GM06990 (cell line): ENCODE results near the gene CAPN3.

Source experiments
- DNase-seq: peaks from one replicate; pipeline ENCODE4 v3.0.0-alpha.2; 2011; ENCODE audit not compliant: insufficient read length; ENCODE audit errors: extremely low read depth
- H3K27me3 ChIP-seq: replicated peaks from 2 replicates; pipeline ENCODE4 v1.6.0; 2011; ENCODE audit warnings: low read length; ENCODE audit not compliant: control insufficient read depth, insufficient read depth
- H3K36me3 ChIP-seq: 2 replicates; pipeline ENCODE4 v1.5.1; 2011; ENCODE audit warnings: low read length; ENCODE audit not compliant: control insufficient read depth, insufficient read depth
- H3K4me3 ChIP-seq: replicated peaks from 2 replicates; pipeline ENCODE4 v1.5.1; 2011; ENCODE audit warnings: low read depth, mild to moderate bottlenecking, control low read depth, low read length
- CTCF ChIP-seq: IDR thresholded peaks from 2 replicates; pipeline ENCODE4 v1.5.1; 2011; ENCODE audit warnings: low read length, control low read depth, mild to moderate bottlenecking, inconsistent platforms; ENCODE audit not compliant: insufficient read depth, poor library complexity, severe bottlenecking

The CAPN3 gene

GRCh38 chr15:42395838-42396237 lies 36.5 kb downstream of the CAPN3 start:
- Histone ChIP-seq H3K4me3 (no peak overlapping the region), H3K36me3 (no peaks in the 10 kb centered on the region; the same call in 1 of the 2 replicates), H3K27me3 (no peaks in the 10 kb centered on the region)
- TF ChIP-seq CTCF: no peak
- DNase-seq: no peak

GRCh38 chr15:42401544-42402454 lies 42.5 kb downstream of the CAPN3 start:
- Histone ChIP-seq H3K36me3 (no peaks in the 10 kb centered on the region; the same call in none of the 2 replicates), H3K4me3 (no peak overlapping the region), H3K27me3 (no peaks in the 10 kb centered on the region)
- no peak for TF ChIP-seq CTCF
- no peak for DNase-seq

- no peak overlapping the region for H3K4me3 ChIP-seq
- no peak for TF ChIP-seq CTCF
- no peaks in the 10 kb centered on the region; the same call in none of the 2 replicates for H3K36me3 ChIP-seq
- H3K27me3 ChIP-seq: no peaks in the 10 kb centered on the region
- DNase-seq: no peak
These were observed 43.3 kb downstream of the CAPN3 start for GRCh38 chr15:42402455-42403205.

GRCh38 chr15:42403389-42403788 lies 44.1 kb downstream of the CAPN3 start:
- no peaks in the 10 kb centered on the region for H3K27me3 ChIP-seq
- no peak for TF ChIP-seq CTCF
- H3K36me3 ChIP-seq: no peaks in the 10 kb centered on the region; the same call in none of the 2 replicates
- DNase-seq: no peak
- no peak overlapping the region for H3K4me3 ChIP-seq

- DNase-seq: no peak
- no peaks in the 10 kb centered on the region; the same call in none of the 2 replicates for H3K36me3 ChIP-seq
- no peaks in the 10 kb centered on the region for H3K27me3 ChIP-seq
- no peak for TF ChIP-seq CTCF
- H3K4me3 ChIP-seq: no peak overlapping the region
These were observed 45.3 kb downstream of the CAPN3 start for GRCh38 chr15:42404461-42405235.
